ENCODE results near the gene DMD.

DNA sequence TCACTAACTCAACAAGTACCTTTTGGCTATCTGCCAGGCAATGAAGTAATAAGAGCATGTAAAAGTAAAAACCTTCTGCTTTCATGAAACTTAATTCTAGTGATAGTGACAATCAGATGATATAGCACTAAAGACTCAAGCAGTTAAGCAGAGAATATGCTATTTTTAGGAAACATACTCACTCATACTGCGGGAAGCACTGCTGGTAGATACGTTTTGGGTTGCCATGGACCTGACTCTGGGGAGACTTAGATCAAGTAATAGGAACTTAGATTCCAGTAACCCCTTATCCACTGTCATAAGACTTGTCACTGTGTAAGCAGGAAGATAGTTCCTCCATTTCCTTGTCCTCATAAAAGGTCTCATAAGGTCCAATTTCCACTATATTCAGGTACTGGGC, 386.3 kb downstream of the DMD start:
- TF ChIP-seq, protein P1, sequence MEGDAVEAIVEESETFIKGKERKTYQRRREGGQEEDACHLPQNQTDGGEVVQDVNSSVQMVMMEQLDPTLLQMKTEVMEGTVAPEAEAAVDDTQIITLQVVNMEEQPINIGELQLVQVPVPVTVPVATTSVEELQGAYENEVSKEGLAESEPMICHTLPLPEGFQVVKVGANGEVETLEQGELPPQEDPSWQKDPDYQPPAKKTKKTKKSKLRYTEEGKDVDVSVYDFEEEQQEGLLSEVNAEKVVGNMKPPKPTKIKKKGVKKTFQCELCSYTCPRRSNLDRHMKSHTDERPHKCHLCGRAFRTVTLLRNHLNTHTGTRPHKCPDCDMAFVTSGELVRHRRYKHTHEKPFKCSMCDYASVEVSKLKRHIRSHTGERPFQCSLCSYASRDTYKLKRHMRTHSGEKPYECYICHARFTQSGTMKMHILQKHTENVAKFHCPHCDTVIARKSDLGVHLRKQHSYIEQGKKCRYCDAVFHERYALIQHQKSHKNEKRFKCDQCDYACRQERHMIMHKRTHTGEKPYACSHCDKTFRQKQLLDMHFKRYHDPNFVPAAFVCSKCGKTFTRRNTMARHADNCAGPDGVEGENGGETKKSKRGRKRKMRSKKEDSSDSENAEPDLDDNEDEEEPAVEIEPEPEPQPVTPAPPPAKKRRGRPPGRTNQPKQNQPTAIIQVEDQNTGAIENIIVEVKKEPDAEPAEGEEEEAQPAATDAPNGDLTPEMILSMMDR (IDR thresholded peaks at IDR 0.05), result no peak
- TF ChIP-seq POLR2A (IDR thresholded peaks at IDR 0.05), result no peak
